Ishikawa (cell line): ENCODE results near the gene CELF2.

Experiments
- CEBPB ChIP-seq: IDR thresholded peaks from 2 replicates; pipeline ENCODE4 v1.6.1; 2012
- CREB1 ChIP-seq: IDR thresholded peaks from 2 replicates; pipeline ENCODE4 v1.6.1; 2012; ENCODE audit warnings: low read depth
- EGR1 ChIP-seq: IDR thresholded peaks from 2 replicates; pipeline ENCODE4 v1.6.1; 2012
- EP300 ChIP-seq: IDR thresholded peaks from 2 replicates; pipeline ENCODE4 v1.6.1; 2012; ENCODE audit warnings: borderline replicate concordance
- RAD21 ChIP-seq: IDR thresholded peaks from 2 replicates; pipeline ENCODE4 v1.6.1; 2012; ENCODE audit warnings: low read depth
- TAF1 ChIP-seq: IDR thresholded peaks from 2 replicates; pipeline ENCODE4 v1.6.1; 2012; ENCODE audit warnings: low read depth, mild to moderate bottlenecking
- TCF12 ChIP-seq: IDR thresholded peaks from 2 replicates; pipeline ENCODE4 v1.6.1; 2012; ENCODE audit warnings: low read depth
- TF ChIP-seq, protein P1 (sequence below): IDR thresholded peaks from 2 replicates; pipeline ENCODE4 v1.6.1; 2012
- TF ChIP-seq, protein P2 (sequence below): IDR thresholded peaks from 2 replicates; pipeline ENCODE4 v1.6.1; 2012; ENCODE audit warnings: low read depth, mild to moderate bottlenecking
- TF ChIP-seq, protein P3 (sequence below): IDR thresholded peaks from 2 replicates; pipeline ENCODE4 v1.6.1; 2012

DNA sequence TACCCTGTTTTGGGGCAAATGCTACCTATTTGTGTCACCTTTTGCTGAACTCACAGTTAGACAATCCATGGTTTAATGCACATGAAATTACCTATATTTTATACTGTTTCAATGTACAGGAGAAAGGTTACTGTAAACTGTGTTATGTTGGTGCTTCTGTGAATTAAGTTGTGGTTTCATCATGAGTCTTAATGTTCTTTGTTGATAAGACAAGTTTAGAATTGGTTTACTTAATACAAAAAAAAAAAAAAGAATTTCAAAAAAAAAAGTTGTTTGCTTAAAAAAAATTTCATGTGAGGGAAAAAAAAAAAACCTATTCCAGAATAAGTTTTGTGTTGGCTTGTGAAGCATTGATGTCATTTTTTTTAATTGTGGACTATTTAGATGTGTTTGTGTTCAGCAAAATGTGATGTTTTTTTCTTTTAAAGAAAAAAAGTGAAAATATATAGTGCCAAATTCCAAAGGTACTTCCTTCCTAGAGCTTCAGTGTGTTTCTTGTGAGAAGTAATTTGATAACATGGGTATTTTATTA is 313.4 kb downstream of the CELF2 start:
- TF ChIP-seq TAF1 (no peak), EP300 (no peak), RAD21 (no peak), TCF12 (no peak), CEBPB (no peak), EGR1 (no peak), CREB1 (no peak)
- TF ChIP-seq, protein P1, sequence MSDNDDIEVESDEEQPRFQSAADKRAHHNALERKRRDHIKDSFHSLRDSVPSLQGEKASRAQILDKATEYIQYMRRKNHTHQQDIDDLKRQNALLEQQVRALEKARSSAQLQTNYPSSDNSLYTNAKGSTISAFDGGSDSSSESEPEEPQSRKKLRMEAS: no peak
- TF ChIP-seq, protein P2, sequence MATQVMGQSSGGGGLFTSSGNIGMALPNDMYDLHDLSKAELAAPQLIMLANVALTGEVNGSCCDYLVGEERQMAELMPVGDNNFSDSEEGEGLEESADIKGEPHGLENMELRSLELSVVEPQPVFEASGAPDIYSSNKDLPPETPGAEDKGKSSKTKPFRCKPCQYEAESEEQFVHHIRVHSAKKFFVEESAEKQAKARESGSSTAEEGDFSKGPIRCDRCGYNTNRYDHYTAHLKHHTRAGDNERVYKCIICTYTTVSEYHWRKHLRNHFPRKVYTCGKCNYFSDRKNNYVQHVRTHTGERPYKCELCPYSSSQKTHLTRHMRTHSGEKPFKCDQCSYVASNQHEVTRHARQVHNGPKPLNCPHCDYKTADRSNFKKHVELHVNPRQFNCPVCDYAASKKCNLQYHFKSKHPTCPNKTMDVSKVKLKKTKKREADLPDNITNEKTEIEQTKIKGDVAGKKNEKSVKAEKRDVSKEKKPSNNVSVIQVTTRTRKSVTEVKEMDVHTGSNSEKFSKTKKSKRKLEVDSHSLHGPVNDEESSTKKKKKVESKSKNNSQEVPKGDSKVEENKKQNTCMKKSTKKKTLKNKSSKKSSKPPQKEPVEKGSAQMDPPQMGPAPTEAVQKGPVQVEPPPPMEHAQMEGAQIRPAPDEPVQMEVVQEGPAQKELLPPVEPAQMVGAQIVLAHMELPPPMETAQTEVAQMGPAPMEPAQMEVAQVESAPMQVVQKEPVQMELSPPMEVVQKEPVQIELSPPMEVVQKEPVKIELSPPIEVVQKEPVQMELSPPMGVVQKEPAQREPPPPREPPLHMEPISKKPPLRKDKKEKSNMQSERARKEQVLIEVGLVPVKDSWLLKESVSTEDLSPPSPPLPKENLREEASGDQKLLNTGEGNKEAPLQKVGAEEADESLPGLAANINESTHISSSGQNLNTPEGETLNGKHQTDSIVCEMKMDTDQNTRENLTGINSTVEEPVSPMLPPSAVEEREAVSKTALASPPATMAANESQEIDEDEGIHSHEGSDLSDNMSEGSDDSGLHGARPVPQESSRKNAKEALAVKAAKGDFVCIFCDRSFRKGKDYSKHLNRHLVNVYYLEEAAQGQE: no peak
- TF ChIP-seq, protein P3, sequence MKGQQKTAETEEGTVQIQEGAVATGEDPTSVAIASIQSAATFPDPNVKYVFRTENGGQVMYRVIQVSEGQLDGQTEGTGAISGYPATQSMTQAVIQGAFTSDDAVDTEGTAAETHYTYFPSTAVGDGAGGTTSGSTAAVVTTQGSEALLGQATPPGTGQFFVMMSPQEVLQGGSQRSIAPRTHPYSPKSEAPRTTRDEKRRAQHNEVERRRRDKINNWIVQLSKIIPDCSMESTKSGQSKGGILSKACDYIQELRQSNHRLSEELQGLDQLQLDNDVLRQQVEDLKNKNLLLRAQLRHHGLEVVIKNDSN: no peak
